Hair follicular keratinocyte (primary cell): Measurements from ENCODE around the gene TEAD4. TPM values are rescaled to one million over a fixed set of nuclear protein-coding genes. Genes with fewer than 3 reads are reported as not detected.

ENCODE experiments used
- total RNA-seq: library from RNA; depleted of rRNA; stranded (reverse); fragments of >200 nt; gene quantifications from 2 replicates; pipeline ENCODE4 v1.2.3, GENCODE V29; 2015

Gene TEAD4
- 17.3 and 34.2 TPM in 2 replicates for total RNA-seq

GRCh38 chr12:2959192-2959504 is at the start of gene TEAD4:
TSS of gene TEAD4 (plus strand) at chr12:2959397.

GRCh38 chr12:3076730-3077571 is 117.8 kb downstream of the TEAD4 start, which contains the start of gene TSPAN9:
TSS of gene TSPAN9 (plus strand) at chr12:3077379. CDS start at chr12:3201194, 123,815 bp downstream.

Other genes with a start within 250 kb of the TEAD4 start
- 63.8 and 85.3 TPM in 2 replicates for gene FKBP4, start 164.4 kb upstream of the TEAD4 start, total RNA-seq
- 11.3 and 14.1 TPM in 2 replicates for gene ITFG2, start 146.7 kb upstream of the TEAD4 start, total RNA-seq
- gene NRIP2, start 124.4 kb upstream of the TEAD4 start, total RNA-seq = not detected in 2 replicates
- not detected in 2 replicates for gene TEX52, start 102.4 kb upstream of the TEAD4 start, total RNA-seq
- 12.4 and 46.7 TPM in 2 replicates for gene FOXM1, start 82.2 kb upstream of the TEAD4 start, total RNA-seq
- 32.0 and 39.9 TPM in 2 replicates for gene RHNO1, start 82.2 kb upstream of the TEAD4 start, total RNA-seq
- gene TULP3, start 68.5 kb upstream of the TEAD4 start, total RNA-seq = 17.8 and 18.8 TPM in 2 replicates
- 12.5 and 13.0 TPM in 2 replicates for gene TSPAN9, start 118.0 kb downstream of the TEAD4 start, total RNA-seq